HepG2 (cell line): ENCODE results near the gene NOTUM. TPM values are rescaled to one million over a fixed set of nuclear protein-coding genes. Genes with fewer than 3 reads are reported as not detected.

Experiments used
- CHD2 ChIP-seq: IDR thresholded peaks from 2 replicates; pipeline ENCODE4 v1.6.1; 2011; ENCODE audit warnings: low read depth, low read length, improper control_type of control experiment
- FLYWCH1 ChIP-seq: sonication (generic); formaldehyde crosslinking; IDR thresholded peaks from 2 replicates; pipeline ENCODE4 v1.8.1; 2023; ENCODE audit warnings: mild to moderate bottlenecking, missing genetic modification reagents
- FOXP1 ChIP-seq, 2 experiments: fragments of 450-650 bp in 1 of 2; IDR thresholded peaks; 2 replicates each; pipeline ENCODE4 v1.6.1; 2017 to 2018; ENCODE audit warnings: antibody characterized with exemption in 1 of 2
- GPN1 ChIP-seq: sonication (generic); formaldehyde crosslinking; IDR thresholded peaks from 2 replicates; pipeline ENCODE4 v1.5.1; 2020; ENCODE audit warnings: missing genetic modification reagents, borderline replicate concordance
- HNRNPLL ChIP-seq: fragments of 200-400 bp; formaldehyde crosslinking; IDR thresholded peaks from 2 replicates; pipeline ENCODE4 v1.6.1; 2017; ENCODE audit warnings: mild to moderate bottlenecking, low read depth, low read length; ENCODE audit not compliant: poor library complexity, severe bottlenecking
- KDM5B ChIP-seq: sonication (generic); formaldehyde crosslinking; IDR thresholded peaks from 2 replicates; pipeline ENCODE4 v1.4.0; 2020; ENCODE audit warnings: missing genetic modification reagents, mild to moderate bottlenecking, borderline replicate concordance
- KMT2B ChIP-seq: IDR thresholded peaks from 2 replicates; pipeline ENCODE4 v1.6.1; 2016; ENCODE audit warnings: missing genetic modification reagents, missing compliant biosample characterization
- MATR3 ChIP-seq: sonication (generic); formaldehyde crosslinking; IDR thresholded peaks from 2 replicates; pipeline ENCODE4 v1.4.0; 2020; ENCODE audit warnings: missing genetic modification reagents
- NCOA5 ChIP-seq: sonication (generic); formaldehyde crosslinking; IDR thresholded peaks from 2 replicates; pipeline ENCODE4 v1.4.0; 2020; ENCODE audit warnings: missing genetic modification reagents
- RXRB ChIP-seq: IDR thresholded peaks from 2 replicates; pipeline ENCODE4 v1.6.1; 2016; ENCODE audit warnings: borderline replicate concordance, missing genetic modification reagents, missing compliant biosample characterization
- SMARCE1 ChIP-seq: fragments of 450-650 bp; IDR thresholded peaks from 2 replicates; pipeline ENCODE4 v1.6.1; 2017; ENCODE audit warnings: borderline replicate concordance
- SRSF9 ChIP-seq: fragments of 200-400 bp; formaldehyde crosslinking; IDR thresholded peaks from 2 replicates; pipeline ENCODE4 v1.6.1; 2018; ENCODE audit warnings: borderline replicate concordance, mild to moderate bottlenecking, low read depth, low read length; ENCODE audit not compliant: insufficient read depth, poor library complexity, severe bottlenecking
- ZNF546 ChIP-seq: sonication (generic); formaldehyde crosslinking; conservative IDR thresholded peaks from 2 replicates; pipeline ENCODE4 v1.8.1; 2023; ENCODE audit warnings: mild to moderate bottlenecking, missing genetic modification reagents
- ZNF567 ChIP-seq: sonication (generic); formaldehyde crosslinking; IDR thresholded peaks from 2 replicates; pipeline ENCODE4 v1.8.1; 2023; ENCODE audit warnings: mild to moderate bottlenecking, missing genetic modification reagents, borderline replicate concordance
- ZNF614 ChIP-seq: IDR thresholded peaks from 2 replicates; pipeline ENCODE4 v1.6.1; 2018; ENCODE audit warnings: missing biosample characterization, missing genetic modification reagents, inconsistent platforms, borderline replicate concordance
- ZNF761 ChIP-seq: sonication (generic); formaldehyde crosslinking; conservative IDR thresholded peaks from 2 replicates; pipeline ENCODE4 v1.4.0; 2020; ENCODE audit warnings: mild to moderate bottlenecking, missing genetic modification reagents
- polyA plus RNA-seq, 8 experiments: library from polyadenylated mRNA; depleted of rRNA in 3 of 8; stranded (reverse) in 7 of 8; unstranded in 1 of 8; fragments of >200 nt; fragmentation: Illumina TruSeq in 4 of 8; extraction: Trizol in 4 of 8; gene quantifications; 2 replicates each; pipeline versions ENCODE4 v1.2.1 to v1.2.3, GENCODE V29; 2011 to 2016; ENCODE audit warnings: low read depth in 4 of 8, missing spikeins in 1 of 8, mixed read lengths in 1 of 8; ENCODE audit not compliant: insufficient read depth in 1 of 8
- total RNA-seq, 5 experiments: library from RNA; depleted of rRNA; stranded (reverse); fragments of >200 nt; fragmentation: Illumina TruSeq; extraction: Trizol; gene quantifications; 2 replicates each; pipeline ENCODE4 v1.2.3, GENCODE V29; 2016; ENCODE audit warnings: low read depth in 1 of 5
- TF ChIP-seq, protein P1 (sequence below): sonication (generic); formaldehyde crosslinking; IDR thresholded peaks from 2 replicates; pipeline ENCODE4 v1.4.0; 2020; ENCODE audit warnings: mild to moderate bottlenecking, missing genetic modification reagents
- TF ChIP-seq, protein P2 (sequence below): IDR thresholded peaks from 2 replicates; pipeline ENCODE4 v1.6.1; 2016; ENCODE audit warnings: mild to moderate bottlenecking
- TF ChIP-seq, protein P3 (sequence below), 2 experiments: IDR thresholded peaks; 2 replicates each; pipeline ENCODE4 v1.6.1; 2011 to 2012; ENCODE audit warnings: low read length in 2 of 2, borderline replicate concordance in 1 of 2, low read depth in 1 of 2, mild to moderate bottlenecking in 1 of 2, moderate library complexity in 1 of 2
- TF ChIP-seq, protein P4 (sequence below): sonication (generic); formaldehyde crosslinking; IDR thresholded peaks from 2 replicates; pipeline ENCODE4 v1.9.0; 2021; ENCODE audit warnings: missing genetic modification reagents, borderline replicate concordance

The NOTUM gene
- total and polyA plus RNA-seq, 2 of the 13 experiments (the other 11 are each of a cell fraction or from before 2014, with no cell fraction given), result 150 to 160 TPM

DNA sequence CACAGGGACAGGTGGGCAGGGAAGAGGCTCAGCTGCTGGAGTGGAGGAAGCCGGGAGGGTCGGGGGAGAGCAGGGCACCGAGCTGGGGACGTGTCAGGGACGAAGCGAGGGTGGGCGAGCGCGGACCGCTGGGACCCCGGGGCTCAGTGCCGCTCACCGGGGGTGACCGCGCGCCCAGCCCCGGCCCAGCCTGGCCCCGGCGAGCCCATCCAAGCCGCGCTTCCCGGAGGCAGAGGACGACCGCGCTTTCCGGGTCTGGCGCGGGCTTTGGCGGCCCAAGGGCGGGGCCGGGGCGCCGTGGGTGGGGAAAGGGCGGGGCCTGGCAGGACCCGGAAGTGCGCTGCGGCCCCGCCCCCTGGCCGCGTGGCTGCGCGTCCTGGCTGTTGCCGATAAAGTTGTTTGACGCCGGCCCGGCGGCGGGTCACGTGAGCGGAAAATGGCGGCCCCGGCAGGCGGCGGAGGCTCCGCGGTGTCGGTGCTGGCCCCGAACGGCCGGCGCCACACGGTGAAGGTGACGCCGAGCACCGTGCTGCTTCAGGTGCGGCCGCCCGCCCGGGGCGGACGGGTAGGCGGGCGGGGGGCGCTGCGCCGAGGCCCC lies 16.3 kb upstream of the NOTUM start, which contains the start of gene ASPSCR1 (continued):
- TF ChIP-seq NCOA5 (CRISPR knock-in tag) (no peak), FLYWCH1 (CRISPR knock-in tag) (no peak), ZNF567 (CRISPR knock-in tag) (peak; percentile 44; the same call in 1 of the 2 replicates), ZNF761 (CRISPR knock-in tag) (peak; percentile 61; the same call in 1 of the 2 replicates), MATR3 (CRISPR knock-in tag) (no peak), KDM5B (CRISPR knock-in tag) (peak; percentile 95), ZNF546 (CRISPR knock-in tag) (no peak; the same call in 1 of the 2 replicates), GPN1 (0 out of 2 replicates have a peak, but pooled peaks have one; percentile 16), HNRNPLL (peak; percentile 55), SMARCE1 (no peak), CHD2 (no peak), FOXP1 (IDR thresholded peaks at IDR 0.05) (no peak), FOXP1 (CRISPR knock-in tag; IDR thresholded peaks at IDR 0.05) (0 out of 2 replicates have a peak, but pooled peaks have one; percentile 29), RXRB (CRISPR knock-in tag) (peak; percentile 54; the same call in 1 of the 2 replicates), KMT2B (CRISPR knock-in tag) (peak; percentile 91), SRSF9 (no peak), ZNF614 (peak; percentile 75; the same call in 1 of the 2 replicates)
- TF ChIP-seq, protein P1, sequence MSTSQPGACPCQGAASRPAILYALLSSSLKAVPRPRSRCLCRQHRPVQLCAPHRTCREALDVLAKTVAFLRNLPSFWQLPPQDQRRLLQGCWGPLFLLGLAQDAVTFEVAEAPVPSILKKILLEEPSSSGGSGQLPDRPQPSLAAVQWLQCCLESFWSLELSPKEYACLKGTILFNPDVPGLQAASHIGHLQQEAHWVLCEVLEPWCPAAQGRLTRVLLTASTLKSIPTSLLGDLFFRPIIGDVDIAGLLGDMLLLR (CRISPR knock-in tag), result peak; percentile 93
- TF ChIP-seq, protein P2, sequence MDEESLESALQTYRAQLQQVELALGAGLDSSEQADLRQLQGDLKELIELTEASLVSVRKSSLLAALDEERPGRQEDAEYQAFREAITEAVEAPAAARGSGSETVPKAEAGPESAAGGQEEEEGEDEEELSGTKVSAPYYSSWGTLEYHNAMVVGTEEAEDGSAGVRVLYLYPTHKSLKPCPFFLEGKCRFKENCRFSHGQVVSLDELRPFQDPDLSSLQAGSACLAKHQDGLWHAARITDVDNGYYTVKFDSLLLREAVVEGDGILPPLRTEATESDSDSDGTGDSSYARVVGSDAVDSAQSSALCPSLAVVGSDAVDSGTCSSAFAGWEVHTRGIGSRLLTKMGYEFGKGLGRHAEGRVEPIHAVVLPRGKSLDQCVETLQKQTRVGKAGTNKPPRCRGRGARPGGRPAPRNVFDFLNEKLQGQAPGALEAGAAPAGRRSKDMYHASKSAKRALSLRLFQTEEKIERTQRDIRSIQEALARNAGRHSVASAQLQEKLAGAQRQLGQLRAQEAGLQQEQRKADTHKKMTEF (CRISPR knock-in tag), result no peak; the same call in 1 of the 2 replicates
- TF ChIP-seq, protein P3, sequence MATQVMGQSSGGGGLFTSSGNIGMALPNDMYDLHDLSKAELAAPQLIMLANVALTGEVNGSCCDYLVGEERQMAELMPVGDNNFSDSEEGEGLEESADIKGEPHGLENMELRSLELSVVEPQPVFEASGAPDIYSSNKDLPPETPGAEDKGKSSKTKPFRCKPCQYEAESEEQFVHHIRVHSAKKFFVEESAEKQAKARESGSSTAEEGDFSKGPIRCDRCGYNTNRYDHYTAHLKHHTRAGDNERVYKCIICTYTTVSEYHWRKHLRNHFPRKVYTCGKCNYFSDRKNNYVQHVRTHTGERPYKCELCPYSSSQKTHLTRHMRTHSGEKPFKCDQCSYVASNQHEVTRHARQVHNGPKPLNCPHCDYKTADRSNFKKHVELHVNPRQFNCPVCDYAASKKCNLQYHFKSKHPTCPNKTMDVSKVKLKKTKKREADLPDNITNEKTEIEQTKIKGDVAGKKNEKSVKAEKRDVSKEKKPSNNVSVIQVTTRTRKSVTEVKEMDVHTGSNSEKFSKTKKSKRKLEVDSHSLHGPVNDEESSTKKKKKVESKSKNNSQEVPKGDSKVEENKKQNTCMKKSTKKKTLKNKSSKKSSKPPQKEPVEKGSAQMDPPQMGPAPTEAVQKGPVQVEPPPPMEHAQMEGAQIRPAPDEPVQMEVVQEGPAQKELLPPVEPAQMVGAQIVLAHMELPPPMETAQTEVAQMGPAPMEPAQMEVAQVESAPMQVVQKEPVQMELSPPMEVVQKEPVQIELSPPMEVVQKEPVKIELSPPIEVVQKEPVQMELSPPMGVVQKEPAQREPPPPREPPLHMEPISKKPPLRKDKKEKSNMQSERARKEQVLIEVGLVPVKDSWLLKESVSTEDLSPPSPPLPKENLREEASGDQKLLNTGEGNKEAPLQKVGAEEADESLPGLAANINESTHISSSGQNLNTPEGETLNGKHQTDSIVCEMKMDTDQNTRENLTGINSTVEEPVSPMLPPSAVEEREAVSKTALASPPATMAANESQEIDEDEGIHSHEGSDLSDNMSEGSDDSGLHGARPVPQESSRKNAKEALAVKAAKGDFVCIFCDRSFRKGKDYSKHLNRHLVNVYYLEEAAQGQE (IDR thresholded peaks at IDR 0.05; ENCODE audit: borderline replicate concordance in 1 of 2, low read depth in 1 of 2, low read length in 2 of 2), result no peak
- TF ChIP-seq, protein P4, sequence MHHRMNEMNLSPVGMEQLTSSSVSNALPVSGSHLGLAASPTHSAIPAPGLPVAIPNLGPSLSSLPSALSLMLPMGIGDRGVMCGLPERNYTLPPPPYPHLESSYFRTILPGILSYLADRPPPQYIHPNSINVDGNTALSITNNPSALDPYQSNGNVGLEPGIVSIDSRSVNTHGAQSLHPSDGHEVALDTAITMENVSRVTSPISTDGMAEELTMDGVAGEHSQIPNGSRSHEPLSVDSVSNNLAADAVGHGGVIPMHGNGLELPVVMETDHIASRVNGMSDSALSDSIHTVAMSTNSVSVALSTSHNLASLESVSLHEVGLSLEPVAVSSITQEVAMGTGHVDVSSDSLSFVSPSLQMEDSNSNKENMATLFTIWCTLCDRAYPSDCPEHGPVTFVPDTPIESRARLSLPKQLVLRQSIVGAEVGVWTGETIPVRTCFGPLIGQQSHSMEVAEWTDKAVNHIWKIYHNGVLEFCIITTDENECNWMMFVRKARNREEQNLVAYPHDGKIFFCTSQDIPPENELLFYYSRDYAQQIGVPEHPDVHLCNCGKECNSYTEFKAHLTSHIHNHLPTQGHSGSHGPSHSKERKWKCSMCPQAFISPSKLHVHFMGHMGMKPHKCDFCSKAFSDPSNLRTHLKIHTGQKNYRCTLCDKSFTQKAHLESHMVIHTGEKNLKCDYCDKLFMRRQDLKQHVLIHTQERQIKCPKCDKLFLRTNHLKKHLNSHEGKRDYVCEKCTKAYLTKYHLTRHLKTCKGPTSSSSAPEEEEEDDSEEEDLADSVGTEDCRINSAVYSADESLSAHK (CRISPR knock-in tag), result no peak
